GM12892 (cell line): Measurements from ENCODE around the gene OPTN.

Experiments
- DNase-seq: peaks from one replicate; pipeline ENCODE4 v3.0.0; 2011; ENCODE audit not compliant: insufficient read length
- FAIRE-seq: peaks from 2 replicates; lab custom pipeline; 2011; peaks lifted over from hg19 to GRCh38; lab: Jason Lieb, UNC
- POLR2A ChIP-seq: IDR thresholded peaks from 2 replicates; pipeline ENCODE4 v1.6.1; 2011; ENCODE audit warnings: low read depth, low read length, control low read depth
- POLR2AphosphoS5 ChIP-seq: IDR thresholded peaks from 2 replicates; pipeline ENCODE4 v1.6.1; 2011; ENCODE audit warnings: low read depth, low read length, control low read depth
- TAF1 ChIP-seq: IDR thresholded peaks from 2 replicates; pipeline ENCODE4 v1.6.1; 2011; ENCODE audit warnings: low read depth, mild to moderate bottlenecking, control low read depth, low read length, borderline replicate concordance

The OPTN gene

GRCh38 chr10:13182424-13182823, 82.5 kb downstream of the OPTN start:
- TF ChIP-seq TAF1 (no peak), POLR2A (no peak), POLR2AphosphoS5 (no peak)
- no peak for DNase-seq
- FAIRE-seq, result no peak

DNA sequence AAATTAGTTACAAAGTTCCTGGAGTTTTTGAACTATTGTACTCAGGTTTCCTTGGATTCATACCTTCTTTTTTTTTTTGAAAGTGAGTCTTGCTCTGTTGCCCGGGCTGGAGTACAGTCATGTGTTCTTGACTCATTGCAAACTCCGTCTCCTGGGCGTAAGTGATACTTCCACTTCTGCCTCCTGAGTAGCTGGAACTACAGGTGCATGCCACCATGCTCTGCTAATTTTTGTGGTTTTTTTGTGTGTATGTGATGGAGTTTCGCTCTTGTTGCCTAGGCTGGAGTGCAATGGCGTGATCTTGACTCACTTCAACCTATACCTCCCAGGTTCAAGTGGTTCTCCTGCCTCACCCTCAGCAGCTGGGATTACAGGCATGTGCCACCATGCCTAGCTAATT, 83.7 kb downstream of the OPTN start:
- FAIRE-seq (peak; percentile 62), DNase-seq (no peak)
- TF ChIP-seq POLR2A (no peak), POLR2AphosphoS5 (no peak), TAF1 (no peak)

DNA sequence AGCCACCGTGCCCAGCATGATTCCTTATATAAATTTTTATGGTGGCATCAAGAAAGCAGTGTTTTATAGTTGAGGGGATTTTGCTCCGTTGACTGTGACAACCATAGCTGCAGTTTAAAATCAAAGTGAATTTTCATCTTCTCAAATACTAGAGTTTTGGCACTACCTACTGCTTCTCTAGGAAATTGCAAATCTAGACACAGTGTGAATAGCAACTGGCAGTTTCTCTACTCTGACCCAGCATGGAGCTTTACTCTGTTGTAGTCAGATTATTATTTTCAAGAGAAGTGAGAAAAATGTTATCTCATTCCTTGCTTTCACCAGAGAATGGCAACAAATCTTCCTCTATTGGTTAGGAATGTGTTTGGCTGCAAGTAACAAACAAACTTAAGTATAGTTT, 84.3 kb downstream of the OPTN start:
- no peak for FAIRE-seq
- TF ChIP-seq TAF1, result no peak
- no peak for TF ChIP-seq POLR2AphosphoS5
- no peak for TF ChIP-seq POLR2A
- no peak for DNase-seq

GRCh38 chr10:13184730-13185514, 85.0 kb downstream of the OPTN start:
- FAIRE-seq (no peak), DNase-seq (no peak)
- TF ChIP-seq TAF1, result no peak
- TF ChIP-seq POLR2AphosphoS5, result no peak
- no peak for TF ChIP-seq POLR2A

- FAIRE-seq, result no peak
- DNase-seq, result no peak
Observed at GRCh38 chr10:13187135-13187534, 87.2 kb downstream of the OPTN start.

More at GRCh38 chr10:13187135-13187534, 87.2 kb downstream of the OPTN start:
- TF ChIP-seq TAF1 (no peak), POLR2A (no peak), POLR2AphosphoS5 (no peak)
